HG03025 (cell line): ENCODE data around the gene MYO1C.
"Not testable (repeated sequence)": the region's sequence is repeated elsewhere in the genome, so short reads cannot be mapped to it uniquely, and the experiment has no call there.

ENCODE experiments used
- ATAC-seq: cut with Tn5 transposase; IDR thresholded peaks from one replicate; pipeline ENCODE4 v1.9.1; 2021; ENCODE audit warnings: mild to moderate bottlenecking, moderate library complexity; ENCODE audit not compliant: unreplicated experiment, low FRiP score

The MYO1C gene

DNA sequence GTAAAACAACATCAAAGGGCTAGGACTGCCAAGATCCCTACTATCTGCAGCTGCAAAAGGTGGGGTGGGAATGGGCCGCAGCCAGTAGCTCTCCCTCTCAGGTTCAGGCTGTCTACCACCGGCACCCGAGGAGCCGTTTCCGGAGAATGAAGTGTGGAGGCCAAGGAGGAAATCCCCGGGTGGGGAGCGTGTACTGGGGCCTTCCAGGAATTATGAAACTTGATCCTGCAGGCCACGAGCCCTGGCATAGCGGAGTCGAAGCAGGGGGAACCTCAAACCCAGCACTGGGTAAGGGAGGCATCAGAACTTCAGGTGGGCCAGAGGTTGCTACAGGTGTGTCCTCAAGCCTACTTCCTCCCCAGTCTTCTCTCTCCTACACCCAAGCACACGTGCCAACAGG lies 18.8 kb upstream of the MYO1C start:
- no peak for ATAC-seq

DNA sequence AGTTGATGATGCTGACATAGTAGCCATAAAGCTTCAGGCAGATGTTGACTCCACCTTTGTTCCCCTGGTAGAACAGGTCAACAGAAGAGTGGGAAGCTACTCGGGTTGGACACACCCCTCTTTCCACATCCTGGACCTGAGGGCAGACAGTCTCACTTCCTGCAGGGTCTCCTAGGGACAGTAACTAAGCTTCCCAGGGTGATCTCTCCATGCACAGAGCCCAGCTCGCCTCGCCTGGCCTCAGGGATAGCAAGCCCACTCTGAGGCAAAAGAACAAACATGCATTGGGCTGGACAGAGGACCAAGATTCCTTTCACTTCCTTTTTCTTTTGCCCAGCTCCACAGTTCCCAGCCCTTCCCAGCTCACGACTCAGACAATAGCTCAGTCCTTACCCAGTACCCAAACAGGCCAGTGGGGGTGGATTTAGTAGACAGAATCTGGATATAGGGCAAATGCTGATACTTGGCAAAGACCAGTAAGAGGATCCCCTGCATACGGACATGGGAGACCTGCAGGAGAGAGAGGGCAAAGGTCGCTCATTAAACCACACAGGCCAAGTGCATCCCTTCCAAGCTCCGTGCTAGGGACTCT lies 16.9 kb upstream of the MYO1C start:
- ATAC-seq = no peak

DNA sequence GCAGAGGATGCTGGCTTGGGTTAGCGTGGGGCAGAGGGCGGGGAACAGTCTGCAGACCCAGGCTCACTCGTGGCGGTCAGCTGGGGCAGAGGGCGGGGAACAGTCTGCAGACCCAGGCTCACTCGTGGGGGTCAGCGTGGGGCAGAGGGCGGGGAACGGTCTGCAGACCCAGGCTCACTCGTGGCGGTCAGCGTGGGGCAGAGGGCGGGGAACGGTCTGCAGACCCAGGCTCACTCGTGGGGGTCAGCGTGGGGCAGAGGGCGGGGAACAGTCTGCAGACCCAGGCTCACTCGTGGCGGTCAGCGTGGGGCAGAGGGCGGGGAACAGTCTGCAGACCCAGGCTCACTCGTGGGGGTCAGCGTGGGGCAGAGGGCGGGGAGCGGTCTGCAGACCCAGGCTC lies 16.2 kb upstream of the MYO1C start:
- not testable (repeated sequence) for ATAC-seq

DNA sequence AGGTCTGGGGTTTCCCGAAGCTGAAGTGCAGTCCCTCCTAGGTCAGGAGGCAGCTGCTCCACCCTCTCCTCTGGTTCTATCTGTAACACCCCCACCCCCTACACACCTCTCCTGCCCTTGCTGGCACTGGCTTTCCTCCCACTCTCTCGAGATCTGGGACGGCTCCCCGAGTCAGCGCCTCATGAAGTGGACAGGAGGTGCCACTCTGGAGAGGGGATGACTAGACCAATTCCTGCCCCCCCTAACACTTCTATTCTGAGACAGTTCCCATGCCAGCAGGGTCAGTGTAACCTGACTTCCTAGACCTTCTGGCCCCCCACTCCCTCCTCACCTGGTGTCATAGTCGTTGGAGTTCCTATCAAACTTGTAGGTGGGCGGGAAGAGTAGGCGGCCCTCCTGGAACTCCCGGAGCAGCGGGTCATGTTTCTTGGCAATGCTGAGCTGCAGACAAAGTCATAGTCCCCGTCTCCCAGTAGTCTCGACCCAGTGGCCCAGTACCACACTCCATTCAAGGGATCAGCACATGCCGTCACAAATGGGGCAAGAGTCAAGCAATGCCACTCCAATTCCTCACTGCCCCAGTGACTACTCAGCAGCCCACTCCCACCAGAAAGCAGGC lies 14.3 kb upstream of the MYO1C start:
- ATAC-seq = no peak

DNA sequence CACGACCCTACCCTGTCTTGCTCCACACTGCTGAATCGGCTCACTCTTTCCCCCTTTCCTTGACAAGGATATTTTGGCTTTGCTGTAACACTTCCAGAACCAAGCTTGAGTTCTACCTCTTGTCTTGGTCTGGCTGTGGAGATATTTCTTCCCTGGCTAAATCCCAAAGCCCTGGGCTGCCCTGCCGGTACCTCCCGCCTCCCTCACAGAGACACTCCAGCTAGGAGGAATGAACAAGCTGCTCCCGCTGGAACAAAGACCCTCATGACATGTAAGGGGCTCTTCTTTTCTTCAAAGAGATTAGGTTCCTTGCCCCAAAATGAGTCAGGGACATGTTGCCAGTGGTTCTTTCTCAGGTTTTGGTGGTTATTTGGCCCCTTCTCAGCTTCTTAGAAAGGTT lies 13.1 kb upstream of the MYO1C start:
- ATAC-seq = no peak

DNA sequence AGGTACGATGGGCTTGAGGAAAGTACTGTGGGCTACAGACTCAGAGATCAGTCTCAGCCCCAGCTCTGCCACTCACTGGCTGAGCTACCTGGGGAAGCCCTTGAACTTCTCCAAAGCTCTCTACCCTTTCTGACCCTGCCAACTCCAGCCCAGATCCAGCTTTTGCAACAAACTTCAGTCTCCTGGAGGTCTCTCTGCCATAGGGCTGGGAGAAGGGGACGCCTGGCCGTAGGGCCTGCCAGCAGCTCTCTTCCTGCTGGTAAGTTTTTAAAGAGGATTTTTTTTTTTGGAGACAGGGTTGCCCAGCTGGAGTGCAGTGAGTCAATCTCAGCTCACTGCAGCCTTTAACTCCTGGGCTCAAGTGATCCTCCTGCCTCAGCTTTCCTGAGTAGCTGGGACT lies 12.4 kb upstream of the MYO1C start:
- no peak for ATAC-seq

DNA sequence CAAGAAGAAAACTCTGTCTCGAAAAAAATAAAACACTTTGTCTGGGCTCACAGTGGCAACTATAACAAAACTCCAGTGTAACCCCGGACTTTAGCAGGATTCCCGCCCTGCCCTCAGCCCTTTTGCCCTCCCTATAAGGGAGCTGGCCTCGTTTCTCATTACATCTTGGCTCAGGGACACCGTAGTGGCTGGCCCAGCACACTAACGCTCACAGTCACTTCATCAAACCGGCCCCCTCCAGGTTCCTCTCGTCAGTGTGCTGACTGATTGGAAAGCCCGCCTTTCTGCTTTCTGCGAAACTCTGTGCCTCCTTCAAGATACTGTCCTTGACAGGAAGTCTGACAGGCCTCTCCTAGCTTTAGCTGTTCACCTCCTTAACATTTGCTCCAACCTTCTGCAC lies 11.2 kb upstream of the MYO1C start:
- no peak for ATAC-seq

DNA sequence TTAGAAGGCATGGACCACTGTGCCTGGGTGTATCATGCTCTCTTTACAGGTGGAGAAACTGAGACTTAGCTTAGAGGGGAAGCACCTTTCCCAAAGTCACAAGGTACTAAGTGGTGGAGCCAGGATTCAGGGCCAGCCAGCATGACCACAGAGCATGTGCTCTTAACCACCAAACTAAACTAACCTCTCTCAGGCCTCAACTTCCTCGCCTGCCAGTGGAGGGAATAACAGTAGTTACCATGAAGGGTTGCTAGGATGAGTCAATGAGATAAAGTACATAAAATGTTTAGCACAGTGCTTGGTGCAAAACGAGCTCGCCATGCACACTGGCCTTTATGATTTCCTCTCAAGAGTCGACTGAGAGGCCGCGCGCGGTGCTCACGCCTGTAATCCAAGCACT lies 6.4 kb upstream of the MYO1C start:
- ATAC-seq = no peak

DNA sequence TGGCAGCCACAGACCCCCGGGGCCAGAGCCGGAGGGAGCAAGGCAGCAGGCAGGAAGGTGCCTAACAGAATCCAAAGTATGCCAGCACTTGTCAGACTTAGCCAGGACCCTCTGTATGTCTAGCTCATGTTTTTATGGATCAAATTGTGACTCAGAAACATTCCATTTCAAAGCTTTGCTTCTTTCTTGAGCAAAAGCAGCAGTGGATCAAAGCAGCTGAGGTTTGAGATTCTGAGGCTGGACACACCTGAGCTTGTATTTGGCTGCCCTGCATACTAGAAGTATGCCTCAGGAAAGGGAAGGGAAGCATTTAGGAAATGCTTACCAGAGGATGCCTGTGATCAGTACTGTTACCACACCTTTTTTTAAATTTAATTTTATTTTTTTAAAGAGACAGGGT lies 5.7 kb upstream of the MYO1C start:
- ATAC-seq = no peak

DNA sequence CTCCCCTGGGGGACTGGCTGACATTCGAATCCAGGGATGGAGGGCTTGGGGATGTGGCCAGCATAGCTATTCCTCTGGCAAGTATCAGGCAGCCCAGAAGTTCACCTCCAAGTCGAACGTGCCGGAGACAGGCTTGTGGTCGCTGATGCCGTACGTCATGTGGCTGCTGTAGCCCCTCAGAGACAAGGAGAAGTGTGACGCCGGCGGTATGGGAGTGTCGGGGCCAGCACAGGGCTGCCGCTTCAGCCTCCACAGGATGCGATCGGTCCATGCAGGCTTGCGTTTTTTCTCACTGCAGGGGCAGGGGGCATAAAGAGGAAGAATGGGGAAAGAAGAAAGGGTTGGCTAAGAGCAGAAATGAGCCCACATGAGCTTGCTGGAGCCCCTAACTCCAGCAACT lies 5.3 kb upstream of the MYO1C start:
- ATAC-seq = no peak

DNA sequence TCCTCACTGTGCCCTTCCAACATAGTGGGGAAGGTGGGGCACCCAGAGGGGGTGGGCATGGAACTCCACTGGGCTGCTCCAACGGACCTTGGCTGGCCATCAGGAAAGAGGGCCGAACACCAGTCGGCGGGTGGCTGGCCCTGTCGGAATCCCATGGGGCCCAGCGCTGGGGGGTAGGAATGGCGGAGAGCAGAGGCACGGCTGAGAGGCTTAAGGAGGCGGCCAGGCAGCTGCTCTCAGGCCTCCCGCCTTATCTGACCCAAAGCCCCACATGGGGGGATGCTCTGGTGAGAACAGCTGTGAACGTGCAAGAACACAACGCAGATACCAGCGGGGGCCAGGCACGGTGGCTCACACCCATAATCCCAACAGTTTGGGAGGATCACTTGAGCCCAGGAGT lies 4.4 kb upstream of the MYO1C start:
- no peak for ATAC-seq

DNA sequence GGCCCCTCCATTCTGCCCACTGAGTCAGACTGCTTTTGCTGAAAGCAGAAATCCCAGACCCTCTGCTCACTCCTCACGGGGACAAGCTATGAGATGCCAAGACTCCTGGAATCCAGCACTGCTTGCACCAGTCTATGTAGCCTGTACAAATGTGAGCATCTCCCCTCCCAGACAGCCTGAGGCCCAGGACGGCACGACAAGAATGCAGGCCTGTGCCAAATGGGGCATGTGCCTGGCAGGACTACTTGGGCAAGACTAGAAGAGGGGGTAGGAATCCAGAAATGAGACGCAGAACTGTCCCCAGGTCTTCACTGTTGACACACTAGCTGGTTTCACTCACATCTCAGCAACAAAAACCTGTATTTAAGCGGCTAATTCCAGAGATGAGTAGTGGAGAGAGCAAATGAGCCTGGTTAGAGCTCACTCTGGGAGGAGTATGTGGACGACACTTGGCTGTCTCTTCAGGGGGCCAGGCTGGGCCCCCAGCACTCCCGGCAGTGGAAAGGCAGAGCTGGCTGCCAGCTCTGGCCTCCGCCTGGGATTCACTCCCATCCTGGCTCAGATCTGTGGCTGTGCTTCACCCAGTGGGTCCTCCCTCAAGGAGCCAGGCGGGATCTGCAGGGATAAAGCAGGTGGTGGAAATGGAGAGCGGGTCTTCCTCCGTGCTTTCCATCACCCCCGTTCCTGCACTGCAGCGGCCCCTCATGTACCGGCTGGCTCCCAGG lies 2.9 kb upstream of the MYO1C start:
- ATAC-seq = no peak

DNA sequence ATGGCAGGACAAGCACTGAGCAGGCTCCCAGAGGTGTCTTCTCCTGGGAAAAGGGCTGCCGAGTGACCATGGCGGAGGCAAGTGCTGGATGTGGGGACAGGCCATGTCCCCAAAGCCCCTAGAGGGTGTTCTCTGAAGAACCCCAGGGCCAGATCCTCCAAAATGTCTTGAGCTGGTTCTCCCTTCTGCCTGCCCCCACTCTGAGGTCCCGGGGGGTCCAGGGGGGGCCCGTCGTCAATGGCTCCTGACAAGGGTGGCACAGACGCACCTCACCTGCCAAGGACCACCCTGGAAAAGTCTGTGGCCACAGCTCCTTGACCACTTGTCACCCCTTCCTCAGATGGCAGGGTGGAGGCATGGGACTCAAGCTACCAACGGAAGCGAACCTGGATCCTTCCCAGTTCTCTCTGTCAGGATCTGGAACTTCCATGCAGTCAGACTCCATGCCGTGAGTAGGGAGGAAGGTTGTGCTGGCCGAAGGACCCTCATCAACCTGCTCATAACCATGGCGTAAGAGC lies 2.3 kb upstream of the MYO1C start:
- no peak for ATAC-seq

DNA sequence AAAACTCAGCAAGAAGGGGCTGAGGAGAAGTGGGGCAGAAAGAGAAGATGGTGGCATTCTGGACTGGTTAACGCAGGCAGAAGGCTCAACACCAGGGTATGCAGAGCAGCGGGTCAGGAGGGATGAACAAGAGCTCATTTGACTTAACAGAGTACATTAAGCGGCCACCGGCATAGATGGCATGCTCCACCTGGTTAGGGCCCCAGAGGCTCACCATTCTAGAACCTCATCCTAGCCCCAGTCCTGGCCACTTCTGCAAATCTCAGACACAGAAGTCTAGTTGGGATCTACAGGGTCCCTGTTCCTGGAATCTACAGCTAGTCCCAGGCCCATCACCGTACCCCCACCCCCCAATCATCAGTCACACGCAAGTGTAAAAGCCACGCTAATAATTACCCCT lies 1.7 kb upstream of the MYO1C start:
- ATAC-seq = no peak

DNA sequence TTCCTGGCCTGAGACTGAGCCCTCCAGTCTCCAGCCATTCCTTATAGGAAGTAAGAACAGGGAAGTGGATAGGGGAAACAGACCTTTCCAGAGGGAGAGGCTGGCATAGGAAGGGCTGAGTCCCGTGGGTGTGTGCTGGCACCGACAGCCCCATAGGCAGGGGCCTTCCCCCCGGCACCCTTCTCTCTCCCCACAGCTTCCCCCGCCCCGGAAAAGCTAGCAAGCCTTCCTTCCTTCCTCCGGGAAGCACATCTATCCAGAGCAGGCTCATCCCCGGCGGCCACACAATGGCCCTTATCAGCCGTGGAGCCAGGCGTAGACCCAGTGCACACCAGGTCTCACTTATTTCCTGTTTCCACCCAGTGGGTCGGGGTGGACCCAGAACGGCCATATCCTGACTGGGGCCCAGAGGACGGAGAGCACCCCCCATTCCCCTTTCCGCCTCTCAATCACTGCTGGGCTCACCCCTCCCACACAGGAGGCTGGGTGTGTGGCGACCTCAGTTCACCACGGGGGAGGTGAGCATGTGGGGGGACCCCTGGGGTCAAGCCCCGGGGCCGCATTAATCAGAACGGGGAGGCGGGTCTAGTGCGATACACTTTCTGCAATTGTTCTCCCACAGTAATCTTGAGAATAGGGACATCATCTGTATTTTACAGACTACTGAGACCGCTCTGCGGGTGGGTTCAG lies 950 bp upstream of the MYO1C start:
- ATAC-seq = no peak

DNA sequence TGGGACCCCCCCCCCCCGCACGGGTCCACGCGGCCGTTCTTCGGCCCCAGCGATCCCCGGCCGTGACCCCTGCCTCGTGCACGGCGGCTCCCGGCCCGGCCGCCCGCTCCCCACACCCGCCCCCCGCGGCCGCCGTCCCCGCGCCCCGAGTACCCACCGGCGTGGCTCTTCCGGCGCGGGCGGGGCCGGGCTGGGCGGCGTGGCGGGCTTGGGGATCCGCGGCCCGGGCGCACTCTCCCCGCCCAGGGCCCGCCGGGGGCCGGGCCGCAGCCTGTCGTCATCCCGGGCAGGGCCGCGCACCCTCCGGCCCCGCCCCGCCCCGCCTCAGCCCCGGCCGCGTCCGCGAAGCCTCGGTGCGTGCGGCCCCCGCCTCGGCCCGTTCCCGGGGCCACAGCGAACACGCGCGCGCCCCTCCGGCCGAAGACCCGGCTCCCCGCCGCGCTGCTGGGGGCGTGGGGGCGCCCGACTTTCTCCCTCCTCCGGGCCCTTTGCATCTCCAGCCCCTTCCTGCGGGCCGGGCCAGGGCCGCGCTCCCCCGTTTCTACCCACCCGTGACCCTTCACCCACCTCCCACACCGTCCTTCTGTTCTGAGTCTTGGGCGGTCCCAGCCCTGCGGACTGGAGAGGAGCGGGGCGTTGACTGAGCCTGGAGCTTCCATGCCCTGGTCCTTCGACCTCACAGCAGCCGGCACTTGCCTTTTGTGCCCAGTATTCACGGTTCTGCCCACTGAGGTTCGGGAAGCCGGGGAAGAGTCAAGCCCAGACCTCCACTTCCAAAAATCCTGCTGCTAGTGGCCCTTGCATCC lies 840 bp downstream of the MYO1C start:
- peak; percentile 37 for ATAC-seq

DNA sequence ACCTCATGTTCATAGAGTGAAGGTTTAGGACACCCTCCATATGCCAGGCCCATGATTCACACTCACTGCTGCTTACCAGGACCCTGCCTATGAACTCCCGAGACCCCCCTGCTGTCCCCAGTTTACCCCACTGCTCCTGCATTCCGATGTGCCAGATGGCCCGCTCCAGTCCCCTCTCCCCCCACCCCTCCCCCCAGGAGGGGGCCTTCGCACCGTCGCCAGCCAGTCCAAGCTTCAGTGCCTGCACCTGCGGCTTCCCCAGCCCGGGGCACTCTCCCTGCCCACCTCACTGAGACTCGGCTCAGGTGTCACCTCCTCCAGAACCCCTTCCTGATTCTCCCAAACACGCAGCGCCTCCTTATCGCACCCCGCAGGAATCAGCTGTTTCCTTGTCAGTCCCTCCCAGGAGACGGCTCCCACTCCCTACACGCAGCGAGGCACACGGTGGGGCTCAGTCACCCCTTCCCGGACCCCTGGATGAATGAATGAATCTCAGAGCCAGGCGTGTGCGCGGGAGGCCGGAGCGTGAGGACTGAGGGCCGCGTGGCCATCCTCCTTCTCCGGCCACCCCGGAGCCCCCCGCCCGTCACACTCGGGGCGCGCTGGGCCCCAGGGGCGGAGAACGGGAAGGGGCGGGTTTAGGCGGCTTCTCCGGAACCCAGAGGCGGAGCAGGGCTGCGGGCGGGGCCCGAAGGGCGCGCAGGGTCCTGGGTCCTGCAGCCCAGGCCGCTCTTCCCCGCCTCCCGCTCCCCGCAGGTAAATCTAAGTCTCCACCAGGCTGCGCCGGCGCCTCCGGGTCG lies 1.6 kb downstream of the MYO1C start:
- ATAC-seq = peak; percentile 29

DNA sequence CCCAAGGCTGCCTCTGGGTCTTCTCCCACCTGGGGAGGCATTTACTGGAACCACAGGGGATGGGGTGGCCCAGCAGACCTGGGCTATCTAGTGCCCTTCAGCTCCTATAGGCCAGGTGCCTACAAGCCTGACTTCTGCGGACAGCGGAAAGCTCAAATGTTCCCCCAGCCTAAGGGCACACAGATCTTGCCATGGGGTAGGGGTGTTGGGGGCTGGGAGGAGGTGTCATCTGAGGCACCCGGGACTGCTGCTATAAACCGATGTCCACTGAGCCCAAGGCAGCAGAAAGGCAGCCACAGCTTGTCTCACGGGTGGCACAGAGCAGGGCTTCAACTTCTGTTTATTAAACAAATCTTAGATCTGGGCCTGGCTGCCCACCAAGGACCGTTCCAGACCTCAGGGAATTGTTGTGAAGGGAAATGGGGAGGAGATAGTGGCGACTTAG lies 3.6 kb downstream of the MYO1C start:
- ATAC-seq = no peak

DNA sequence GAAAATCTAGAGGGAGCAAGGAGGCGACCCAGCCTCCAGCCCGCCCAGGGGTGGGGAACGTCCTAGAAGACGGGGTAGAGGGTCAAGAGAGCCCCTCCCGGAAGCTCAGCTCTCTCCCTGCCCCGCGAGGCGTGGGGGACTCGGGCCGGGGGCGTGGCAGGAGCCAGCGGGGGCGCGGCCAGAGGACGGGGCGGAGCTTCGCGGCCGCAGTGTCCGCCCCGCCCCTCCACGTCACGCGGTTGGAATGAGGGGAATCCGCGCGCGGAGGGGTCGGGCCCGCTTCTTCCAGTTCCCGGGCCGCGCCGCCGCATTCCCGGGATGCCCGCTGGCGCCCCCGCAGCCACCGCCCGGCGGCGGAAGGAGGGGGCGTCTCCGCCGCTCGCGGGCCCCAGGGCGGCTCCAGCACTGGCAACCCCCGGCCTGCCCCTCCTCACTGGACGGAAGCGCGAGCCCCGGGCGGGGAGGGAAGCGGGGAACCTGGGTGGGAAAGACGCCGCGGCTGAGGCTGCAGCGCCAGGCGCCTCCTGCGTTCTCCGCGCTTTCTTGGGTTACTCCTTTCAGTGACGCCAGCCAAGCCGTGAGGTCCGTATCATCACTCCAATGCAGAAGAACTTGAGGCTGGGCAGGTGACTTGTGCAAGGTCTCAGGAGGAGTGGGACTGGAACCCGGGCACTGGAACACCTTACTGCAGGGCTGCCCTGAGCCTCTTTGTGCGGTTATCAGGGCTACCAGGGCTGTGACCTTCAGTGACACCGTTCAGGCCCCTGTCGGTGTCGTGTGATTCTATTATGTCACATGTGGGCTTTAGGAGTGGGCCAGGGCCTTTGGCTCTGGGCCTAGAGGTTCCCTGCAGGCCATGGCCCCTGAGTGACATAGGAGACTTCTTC lies 4.3 kb downstream of the MYO1C start:
- ATAC-seq = no peak
